SK-N-MC (cell line): ENCODE measurements around the gene IMP4.

Source experiments
- EZH2 ChIP-seq: fragments of 200-600 bp; sonication (generic); IDR thresholded peaks from one replicate; pipeline ENCODE4 v1.6.1; 2017; ENCODE audit warnings: antibody characterized with exemption
- FOXP2 ChIP-seq: optimal IDR thresholded peaks from 2 replicates; pipeline ENCODE3; 2011; ENCODE audit warnings: mild to moderate bottlenecking, moderate library complexity; ENCODE audit not compliant: insufficient read depth; ENCODE audit errors: extremely low read length, control extremely low read depth
- POLR2AphosphoS5 ChIP-seq: IDR thresholded peaks from 2 replicates; pipeline ENCODE4 v1.6.1; 2012; ENCODE audit warnings: mild to moderate bottlenecking, low read depth, low read length, borderline replicate concordance

GRCh38 chr2:130369965-130370341, 27.3 kb downstream of the IMP4 start:
- no peak for TF ChIP-seq POLR2AphosphoS5
- TF ChIP-seq EZH2: no peak
- TF ChIP-seq FOXP2: no peak
